HEK293T (cell line): ENCODE data around the gene FHIT.

ENCODE experiments used
- BHLHE40 ChIP-seq: fragments of 450-650 bp; IDR thresholded peaks from 2 replicates; pipeline ENCODE4 v1.6.1; 2016; ENCODE audit warnings: mild to moderate bottlenecking, moderate library complexity, borderline replicate concordance
- FOXK2 ChIP-seq: fragments of 450-650 bp; IDR thresholded peaks from 2 replicates; pipeline ENCODE4 v1.6.1; 2016; ENCODE audit warnings: mild to moderate bottlenecking
- FOXM1 ChIP-seq: fragments of 450-650 bp; IDR thresholded peaks from 2 replicates; pipeline ENCODE4 v1.6.1; 2017; ENCODE audit warnings: mild to moderate bottlenecking, borderline replicate concordance
- HDGF ChIP-seq: fragments of 450-650 bp; IDR thresholded peaks from 2 replicates; pipeline ENCODE4 v1.6.1; 2017; ENCODE audit warnings: antibody characterized with exemption, borderline replicate concordance
- ZNF384 ChIP-seq: fragments of 450-650 bp; IDR thresholded peaks from 2 replicates; pipeline ENCODE4 v1.6.1; 2016

DNA sequence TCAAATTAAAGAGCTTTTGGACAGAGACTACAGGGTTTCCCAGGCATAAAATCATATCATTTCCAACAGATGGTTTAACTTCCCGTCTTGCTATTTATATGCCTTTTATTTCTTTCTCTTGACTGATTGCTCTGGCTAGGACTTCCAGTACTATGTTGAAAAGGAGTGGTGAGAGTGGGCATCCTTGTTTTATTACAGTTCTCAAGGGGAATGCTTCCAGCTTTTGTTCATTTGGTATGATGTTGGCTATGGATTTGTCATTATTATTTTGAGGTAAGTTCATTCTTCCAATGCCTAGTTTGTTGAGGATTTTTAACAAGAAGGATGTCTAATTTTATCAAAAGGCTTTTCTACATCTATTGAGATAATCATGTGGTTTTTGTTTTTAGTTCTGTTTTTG, 1304.9 kb downstream of the FHIT start:
- TF ChIP-seq FOXK2: no peak
- no peak for TF ChIP-seq ZNF384
- TF ChIP-seq BHLHE40: no peak
- no peak for TF ChIP-seq HDGF
- no peak for TF ChIP-seq FOXM1
